ENCODE data around the gene MAP3K7CL.

Gene MAP3K7CL

GRCh38 chr21:29149808-29150425, 19.5 kb downstream of the MAP3K7CL start:
- no peak for DNase-seq
- Histone ChIP-seq H3K9me3 (no peaks in the 10 kb centered on the region), H3K36me3 (no peaks in the 10 kb centered on the region), H3K27me3 (peaks cover 9% of the 10 kb centered on the region), H3K4me1 (no peaks in the 10 kb centered on the region), H3K4me3 (ENCODE audit: low read depth, low read length) (no peak overlapping the region)
- no peak for TF ChIP-seq CTCF (IDR thresholded peaks at IDR 0.05; ENCODE audit: low read depth, low read length)

- H3K27me3 ChIP-seq, result peaks cover 28% of the 10 kb centered on the region
- no peak for TF ChIP-seq CTCF (IDR thresholded peaks at IDR 0.05; ENCODE audit: low read depth, low read length)
- H3K4me3 ChIP-seq (ENCODE audit: low read depth, low read length), result no peak overlapping the region
- no peaks in the 10 kb centered on the region for H3K9me3 ChIP-seq
- DNase-seq, result no peak
- no peaks in the 10 kb centered on the region for H3K4me1 ChIP-seq
- no peaks in the 10 kb centered on the region for H3K36me3 ChIP-seq
Observed at GRCh38 chr21:29151931-29152330, 21.5 kb downstream of the MAP3K7CL start.

- no peak for DNase-seq
Observed at GRCh38 chr21:29152916-29153315, 22.5 kb downstream of the MAP3K7CL start.

GRCh38 chr21:29154270-29154669, 23.8 kb downstream of the MAP3K7CL start:
- no peaks in the 10 kb centered on the region for H3K9me3 ChIP-seq
- no peak for DNase-seq
- H3K27me3 ChIP-seq, result peaks cover 38% of the 10 kb centered on the region
- TF ChIP-seq CTCF (IDR thresholded peaks at IDR 0.05; ENCODE audit: low read depth, low read length), result no peak
- H3K4me3 ChIP-seq (ENCODE audit: low read depth, low read length), result no peak overlapping the region
- no peaks in the 10 kb centered on the region for H3K36me3 ChIP-seq
- no peaks in the 10 kb centered on the region for H3K4me1 ChIP-seq

More at GRCh38 chr21:29152916-29153315, 22.5 kb downstream of the MAP3K7CL start:
- H3K9me3 ChIP-seq, result no peaks in the 10 kb centered on the region
- no peak overlapping the region for H3K4me3 ChIP-seq (ENCODE audit: low read depth, low read length)
- no peaks in the 10 kb centered on the region for H3K4me1 ChIP-seq
- no peak for TF ChIP-seq CTCF (IDR thresholded peaks at IDR 0.05; ENCODE audit: low read depth, low read length)
- no peaks in the 10 kb centered on the region for H3K36me3 ChIP-seq
- H3K27me3 ChIP-seq, result peaks cover 33% of the 10 kb centered on the region

- H3K4me3 ChIP-seq (ENCODE audit: low read depth, low read length), result no peak overlapping the region
- TF ChIP-seq CTCF (IDR thresholded peaks at IDR 0.05; ENCODE audit: low read depth, low read length), result no peak
- no peaks in the 10 kb centered on the region for H3K36me3 ChIP-seq
- H3K4me1 ChIP-seq, result no peaks in the 10 kb centered on the region
- no peak for DNase-seq
- H3K9me3 ChIP-seq, result no peaks in the 10 kb centered on the region
- H3K27me3 ChIP-seq, result peaks cover 34% of the 10 kb centered on the region
Observed at GRCh38 chr21:29155118-29155932, 24.9 kb downstream of the MAP3K7CL start.

GRCh38 chr21:29155933-29156260, 25.5 kb downstream of the MAP3K7CL start:
- no peak overlapping the region for H3K4me3 ChIP-seq (ENCODE audit: low read depth, low read length)
- H3K9me3 ChIP-seq, result no peaks in the 10 kb centered on the region
- DNase-seq, result no peak
- no peak for TF ChIP-seq CTCF (IDR thresholded peaks at IDR 0.05; ENCODE audit: low read depth, low read length)
- H3K36me3 ChIP-seq, result no peaks in the 10 kb centered on the region
- no peaks in the 10 kb centered on the region for H3K4me1 ChIP-seq
- H3K27me3 ChIP-seq, result peaks cover 38% of the 10 kb centered on the region

All from BE2C (cell line).